GM23338 (cell line): ENCODE results near the gene DLGAP5. TPM values are rescaled to one million over a fixed set of nuclear protein-coding genes. Genes with fewer than 3 reads are reported as not detected.

Source experiments
- CREB1 ChIP-seq: fragments of 250-450 bp; sonication (Bioruptor Pico); IDR thresholded peaks from 2 replicates; pipeline ENCODE4 v1.5.0; 2020; ENCODE audit warnings: low read depth, mild to moderate bottlenecking, moderate library complexity
- CTCF ChIP-seq, 2 experiments: fragments of 200-600 bp in 1 of 2; sonication (generic) in 1 of 2; conservative IDR thresholded peaks; 2 replicates each; pipeline versions ENCODE4 v1.5.1 to v1.6.1; 2016 to 2017; ENCODE audit warnings: antibody characterized with exemption in 2 of 2, low read depth in 2 of 2, mild to moderate bottlenecking in 2 of 2, moderate library complexity in 1 of 2
- EZH2phosphoT487 ChIP-seq: fragments of 200-600 bp; sonication (generic); IDR thresholded peaks from one replicate; pipeline ENCODE4 v1.8.1; 2018; ENCODE audit warnings: antibody characterized with exemption; ENCODE audit not compliant: unreplicated experiment
- JUNB ChIP-seq: IDR thresholded peaks from one replicate; pipeline ENCODE4 v1.6.1; 2016; ENCODE audit warnings: antibody characterized with exemption; ENCODE audit not compliant: unreplicated experiment
- POLR2AphosphoS5 ChIP-seq: IDR thresholded peaks from 2 replicates; pipeline ENCODE4 v1.6.1; 2016; ENCODE audit warnings: antibody characterized with exemption, low read depth
- ZNF114 ChIP-seq: fragments of 250-450 bp; sonication (Bioruptor Pico); IDR thresholded peaks from 2 replicates; pipeline ENCODE4 v1.5.0; 2020; ENCODE audit warnings: mild to moderate bottlenecking, moderate library complexity
- polyA plus RNA-seq: library from polyadenylated mRNA; unstranded; fragments of >200 nt; fragmentation: Nextera tagmentation; extraction: Ambion mirVana; gene quantifications from 2 replicates; pipeline ENCODE4 v1.2.1, GENCODE V29; 2016
- total RNA-seq: library from RNA; depleted of rRNA; stranded (reverse); fragments of >200 nt; shearing (Covaris generic); gene quantifications from 2 replicates; pipeline ENCODE4 v1.2.3, GENCODE V29; 2014
- TF ChIP-seq, protein P1 (sequence below): fragments of 250-450 bp; sonication (Bioruptor Pico); IDR thresholded peaks from 2 replicates; pipeline ENCODE4 v1.5.0; 2020; ENCODE audit warnings: mild to moderate bottlenecking, moderate library complexity
- TF ChIP-seq, protein P2 (sequence below): IDR thresholded peaks from 2 replicates; pipeline ENCODE4 v1.6.1; 2016; ENCODE audit warnings: antibody characterized with exemption

Gene DLGAP5
- total and polyA plus RNA-seq, 2 experiments from 2014 or later: 110 to 117 TPM

- TF ChIP-seq, protein P1, sequence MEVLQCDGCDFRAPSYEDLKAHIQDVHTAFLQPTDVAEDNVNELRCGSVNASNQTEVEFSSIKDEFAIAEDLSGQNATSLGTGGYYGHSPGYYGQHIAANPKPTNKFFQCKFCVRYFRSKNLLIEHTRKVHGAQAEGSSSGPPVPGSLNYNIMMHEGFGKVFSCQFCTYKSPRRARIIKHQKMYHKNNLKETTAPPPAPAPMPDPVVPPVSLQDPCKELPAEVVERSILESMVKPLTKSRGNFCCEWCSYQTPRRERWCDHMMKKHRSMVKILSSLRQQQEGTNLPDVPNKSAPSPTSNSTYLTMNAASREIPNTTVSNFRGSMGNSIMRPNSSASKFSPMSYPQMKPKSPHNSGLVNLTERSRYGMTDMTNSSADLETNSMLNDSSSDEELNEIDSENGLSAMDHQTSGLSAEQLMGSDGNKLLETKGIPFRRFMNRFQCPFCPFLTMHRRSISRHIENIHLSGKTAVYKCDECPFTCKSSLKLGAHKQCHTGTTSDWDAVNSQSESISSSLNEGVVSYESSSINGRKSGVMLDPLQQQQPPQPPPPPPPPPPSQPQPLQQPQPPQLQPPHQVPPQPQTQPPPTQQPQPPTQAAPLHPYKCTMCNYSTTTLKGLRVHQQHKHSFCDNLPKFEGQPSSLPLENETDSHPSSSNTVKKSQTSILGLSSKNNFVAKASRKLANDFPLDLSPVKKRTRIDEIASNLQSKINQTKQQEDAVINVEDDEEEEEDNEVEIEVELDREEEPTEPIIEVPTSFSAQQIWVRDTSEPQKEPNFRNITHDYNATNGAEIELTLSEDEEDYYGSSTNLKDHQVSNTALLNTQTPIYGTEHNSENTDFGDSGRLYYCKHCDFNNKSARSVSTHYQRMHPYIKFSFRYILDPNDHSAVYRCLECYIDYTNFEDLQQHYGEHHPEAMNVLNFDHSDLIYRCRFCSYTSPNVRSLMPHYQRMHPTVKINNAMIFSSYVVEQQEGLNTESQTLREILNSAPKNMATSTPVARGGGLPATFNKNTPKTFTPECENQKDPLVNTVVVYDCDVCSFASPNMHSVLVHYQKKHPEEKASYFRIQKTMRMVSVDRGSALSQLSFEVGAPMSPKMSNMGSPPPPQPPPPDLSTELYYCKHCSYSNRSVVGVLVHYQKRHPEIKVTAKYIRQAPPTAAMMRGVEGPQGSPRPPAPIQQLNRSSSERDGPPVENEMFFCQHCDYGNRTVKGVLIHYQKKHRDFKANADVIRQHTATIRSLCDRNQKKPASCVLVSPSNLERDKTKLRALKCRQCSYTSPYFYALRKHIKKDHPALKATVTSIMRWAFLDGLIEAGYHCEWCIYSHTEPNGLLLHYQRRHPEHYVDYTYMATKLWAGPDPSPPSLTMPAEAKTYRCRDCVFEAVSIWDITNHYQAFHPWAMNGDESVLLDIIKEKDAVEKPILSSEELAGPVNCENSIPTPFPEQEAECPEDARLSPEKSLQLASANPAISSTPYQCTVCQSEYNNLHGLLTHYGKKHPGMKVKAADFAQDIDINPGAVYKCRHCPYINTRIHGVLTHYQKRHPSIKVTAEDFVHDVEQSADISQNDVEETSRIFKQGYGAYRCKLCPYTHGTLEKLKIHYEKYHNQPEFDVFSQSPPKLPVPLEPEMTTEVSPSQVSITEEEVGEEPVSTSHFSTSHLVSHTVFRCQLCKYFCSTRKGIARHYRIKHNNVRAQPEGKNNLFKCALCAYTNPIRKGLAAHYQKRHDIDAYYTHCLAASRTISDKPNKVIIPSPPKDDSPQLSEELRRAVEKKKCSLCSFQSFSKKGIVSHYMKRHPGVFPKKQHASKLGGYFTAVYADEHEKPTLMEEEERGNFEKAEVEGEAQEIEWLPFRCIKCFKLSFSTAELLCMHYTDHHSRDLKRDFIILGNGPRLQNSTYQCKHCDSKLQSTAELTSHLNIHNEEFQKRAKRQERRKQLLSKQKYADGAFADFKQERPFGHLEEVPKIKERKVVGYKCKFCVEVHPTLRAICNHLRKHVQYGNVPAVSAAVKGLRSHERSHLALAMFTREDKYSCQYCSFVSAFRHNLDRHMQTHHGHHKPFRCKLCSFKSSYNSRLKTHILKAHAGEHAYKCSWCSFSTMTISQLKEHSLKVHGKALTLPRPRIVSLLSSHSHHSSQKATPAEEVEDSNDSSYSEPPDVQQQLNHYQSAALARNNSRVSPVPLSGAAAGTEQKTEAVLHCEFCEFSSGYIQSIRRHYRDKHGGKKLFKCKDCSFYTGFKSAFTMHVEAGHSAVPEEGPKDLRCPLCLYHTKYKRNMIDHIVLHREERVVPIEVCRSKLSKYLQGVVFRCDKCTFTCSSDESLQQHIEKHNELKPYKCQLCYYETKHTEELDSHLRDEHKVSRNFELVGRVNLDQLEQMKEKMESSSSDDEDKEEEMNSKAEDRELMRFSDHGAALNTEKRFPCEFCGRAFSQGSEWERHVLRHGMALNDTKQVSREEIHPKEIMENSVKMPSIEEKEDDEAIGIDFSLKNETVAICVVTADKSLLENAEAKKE (CRISPR knock-in tag): no peak
- TF ChIP-seq EZH2phosphoT487 (no peak), CREB1 (CRISPR knock-in tag) (no peak), ZNF114 (no peak), CTCF (conservative IDR thresholded peaks at IDR 0.05; ENCODE audit: low read depth in 2 of 2) (no peak), JUNB (no peak), POLR2AphosphoS5 (no peak)
- TF ChIP-seq, protein P2, sequence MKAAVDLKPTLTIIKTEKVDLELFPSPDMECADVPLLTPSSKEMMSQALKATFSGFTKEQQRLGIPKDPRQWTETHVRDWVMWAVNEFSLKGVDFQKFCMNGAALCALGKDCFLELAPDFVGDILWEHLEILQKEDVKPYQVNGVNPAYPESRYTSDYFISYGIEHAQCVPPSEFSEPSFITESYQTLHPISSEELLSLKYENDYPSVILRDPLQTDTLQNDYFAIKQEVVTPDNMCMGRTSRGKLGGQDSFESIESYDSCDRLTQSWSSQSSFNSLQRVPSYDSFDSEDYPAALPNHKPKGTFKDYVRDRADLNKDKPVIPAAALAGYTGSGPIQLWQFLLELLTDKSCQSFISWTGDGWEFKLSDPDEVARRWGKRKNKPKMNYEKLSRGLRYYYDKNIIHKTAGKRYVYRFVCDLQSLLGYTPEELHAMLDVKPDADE: no peak
Measured at GRCh38 chr14:55101698-55102097, 89.7 kb downstream of the DLGAP5 start (continued).
